Measurements from ENCODE around the gene ISOC2. TPM values are rescaled to one million over a fixed set of nuclear protein-coding genes. Genes with fewer than 3 reads are reported as not detected.

The ISOC2 gene
- total RNA-seq, 1 experiment from 2014 or later: 72.2 TPM

GRCh38 chr19:55446060-55446459, 15.4 kb downstream of the ISOC2 start:
- H3K4me1 Mint-ChIP-seq: peaks cover 10 to 21% of the 10 kb centered on the region in 2 experiments
- H3K27me3 Mint-ChIP-seq (ENCODE audit: low read depth): peaks cover 21% of the 10 kb centered on the region
- Histone ChIP-seq H2BK15ac (ENCODE audit: low read depth, low read length) (no peak overlapping the region), H3K27me3 (ENCODE audit: insufficient read depth, low read length) (peaks cover 67% of the 10 kb centered on the region), H4K20me1 (ENCODE audit: control insufficient read depth, insufficient read depth, insufficient read length) (no peaks in the 10 kb centered on the region), H3K79me1 (ENCODE audit: insufficient read depth, low read depth, low read length, poor library complexity, severe bottlenecking) (no peaks in the 10 kb centered on the region), H3K9ac (ENCODE audit: extremely low read depth, insufficient read length, low read length) (no peak overlapping the region), H2AK5ac (ENCODE audit: insufficient read length, low read length) (no peak overlapping the region), H3K23me2 (ENCODE audit: insufficient read length, low read depth, low read length, poor library complexity, severe bottlenecking) (peaks cover 13% of the 10 kb centered on the region), H3K4me1 (ENCODE audit: insufficient read depth, low read length) (0 out of 2 replicates have a peak, but pooled peaks cover 2% of the 10 kb centered on the region), H3K79me2 (ENCODE audit: insufficient read depth, low read length) (no peaks in the 10 kb centered on the region), H2BK5ac (ENCODE audit: insufficient read length, low read length) (no peak overlapping the region), H3K4me2 (ENCODE audit: insufficient read depth, insufficient read length, low read length) (no peak overlapping the region), H2AFZ (ENCODE audit: low read length) (no peak overlapping the region), H3T11ph (ENCODE audit: low read length) (no peak overlapping the region), H3K27ac (ENCODE audit: insufficient read length, low read depth, low read length) (no peak overlapping the region), H4K8ac (replicated peaks; ENCODE audit: insufficient read length, low read depth, low read length) (no peak overlapping the region), H2BK12ac (ENCODE audit: insufficient read length, low read depth, low read length) (no peak overlapping the region), H3K9me3 (ENCODE audit: control insufficient read depth, low read depth, low read length) (no peaks in the 10 kb centered on the region), H3K18ac (ENCODE audit: insufficient read length, low read depth, low read length) (no peak overlapping the region), H2BK20ac (ENCODE audit: low read depth, low read length, poor library complexity, severe bottlenecking) (no peak overlapping the region), H2BK120ac (ENCODE audit: low read depth, low read length, poor library complexity, severe bottlenecking) (no peak overlapping the region), H3K4ac (ENCODE audit: low read depth, low read length) (no peak overlapping the region), H4K5ac (ENCODE audit: insufficient read length, low read depth, low read length) (no peak overlapping the region), H3K23ac (ENCODE audit: insufficient read length, low read depth, low read length) (no peak overlapping the region), H3K56ac (ENCODE audit: insufficient read length, low read depth, low read length) (no peak overlapping the region), H3K14ac (ENCODE audit: insufficient read depth, low read length) (no peak overlapping the region), H4K91ac (ENCODE audit: insufficient read length, low read depth, low read length) (no peak overlapping the region)
- H3K9me3 Mint-ChIP-seq: peaks cover 0 to 2% of the 10 kb centered on the region in 2 experiments; a peak in 3 of 5 replicates
- WGBS (ENCODE audit: extremely low coverage, insufficient read length, low lambda C conversion rate): no CpG with 5 or more reads among the region's 8 CpGs
- DNase-seq: no peak
- no peaks in the 10 kb centered on the region; a peak in 1 of 7 replicates for H3K36me3 Mint-ChIP-seq (ENCODE audit: insufficient read depth in 1 of 3, low read depth in 3 of 3)
- no peak overlapping the region for H3K27ac Mint-ChIP-seq
- TF ChIP-seq, protein P1, sequence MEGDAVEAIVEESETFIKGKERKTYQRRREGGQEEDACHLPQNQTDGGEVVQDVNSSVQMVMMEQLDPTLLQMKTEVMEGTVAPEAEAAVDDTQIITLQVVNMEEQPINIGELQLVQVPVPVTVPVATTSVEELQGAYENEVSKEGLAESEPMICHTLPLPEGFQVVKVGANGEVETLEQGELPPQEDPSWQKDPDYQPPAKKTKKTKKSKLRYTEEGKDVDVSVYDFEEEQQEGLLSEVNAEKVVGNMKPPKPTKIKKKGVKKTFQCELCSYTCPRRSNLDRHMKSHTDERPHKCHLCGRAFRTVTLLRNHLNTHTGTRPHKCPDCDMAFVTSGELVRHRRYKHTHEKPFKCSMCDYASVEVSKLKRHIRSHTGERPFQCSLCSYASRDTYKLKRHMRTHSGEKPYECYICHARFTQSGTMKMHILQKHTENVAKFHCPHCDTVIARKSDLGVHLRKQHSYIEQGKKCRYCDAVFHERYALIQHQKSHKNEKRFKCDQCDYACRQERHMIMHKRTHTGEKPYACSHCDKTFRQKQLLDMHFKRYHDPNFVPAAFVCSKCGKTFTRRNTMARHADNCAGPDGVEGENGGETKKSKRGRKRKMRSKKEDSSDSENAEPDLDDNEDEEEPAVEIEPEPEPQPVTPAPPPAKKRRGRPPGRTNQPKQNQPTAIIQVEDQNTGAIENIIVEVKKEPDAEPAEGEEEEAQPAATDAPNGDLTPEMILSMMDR (conservative IDR thresholded peaks at IDR 0.05): no peak
- no peak overlapping the region for H3K4me3 Mint-ChIP-seq

Data from H9 (cell line).